ENCODE results near the gene SVIL.

DNA sequence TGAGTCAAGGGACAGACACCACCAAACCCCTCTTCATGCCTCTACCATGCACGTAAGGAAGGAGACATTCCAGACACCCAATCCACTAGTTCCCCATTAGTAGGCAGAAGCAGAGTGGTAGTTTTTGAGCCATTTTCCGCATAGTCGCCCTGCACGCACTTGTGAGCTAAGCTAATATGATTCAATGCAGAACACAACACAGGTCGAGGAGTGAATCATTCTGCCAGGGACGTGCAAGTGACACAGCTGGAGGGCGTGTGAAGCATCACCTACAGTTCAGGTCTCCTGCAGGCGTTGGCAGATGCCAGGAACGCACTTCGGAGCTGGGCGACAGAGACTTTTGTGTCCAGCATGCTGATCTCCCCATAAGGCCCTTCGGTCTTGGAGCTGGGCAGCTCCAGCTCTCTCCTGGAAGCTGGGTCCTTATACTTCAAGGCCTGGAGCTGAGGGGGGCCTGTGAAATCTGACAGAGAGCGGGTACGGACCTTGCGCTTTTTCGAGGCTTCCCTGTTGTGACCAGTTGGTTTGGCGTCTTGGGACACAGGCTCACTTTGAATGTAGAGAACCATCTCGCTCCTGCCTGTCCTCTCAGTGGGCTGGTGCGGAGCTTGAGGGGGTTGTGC lies 102.4 kb downstream of the SVIL start:
- TF ChIP-seq POLR2A (IDR thresholded peaks at IDR 0.05; ENCODE audit: low read depth, low read length), result no peak
- no peak for TF ChIP-seq TAF1 (IDR thresholded peaks at IDR 0.05; ENCODE audit: low read depth, low read length)
- TF ChIP-seq POLR2AphosphoS5 (IDR thresholded peaks at IDR 0.05; ENCODE audit: low read depth, low read length), result no peak
